ENCODE data around the gene PMVK. TPM values are rescaled to one million over a fixed set of nuclear protein-coding genes. Genes with fewer than 3 reads are reported as not detected.

Gene PMVK
- total RNA-seq, 1 experiment from 2014 or later, result 24.0 TPM

GRCh38 chr1:154895798-154896197 lies 40.7 kb downstream of the PMVK start:
- Histone ChIP-seq H2AFZ (ENCODE audit: low read depth, low read length, poor library complexity, severe bottlenecking) (no peak overlapping the region), H3K9ac (ENCODE audit: low read length) (no peak overlapping the region), H3K79me2 (ENCODE audit: insufficient read depth, low read length) (no peaks in the 10 kb centered on the region), H3K27me3 (ENCODE audit: insufficient read depth, low read length) (no peaks in the 10 kb centered on the region), H3K4me2 (ENCODE audit: low read length) (no peak overlapping the region), H3K36me3 (ENCODE audit: control insufficient read depth in 1 of 2, insufficient read depth in 2 of 2, low read length in 2 of 2) (no peaks in the 10 kb centered on the region), H3K9me2 (ENCODE audit: insufficient read depth) (no peaks in the 10 kb centered on the region), H3K27ac (ENCODE audit: low read depth, low read length) (no peak overlapping the region), H3K4me3 (replicated peaks in 1 of 2; ENCODE audit: low read depth in 1 of 2, low read length in 2 of 2) (no peak overlapping the region), H3K4me1 (ENCODE audit: control insufficient read depth in 1 of 2, insufficient read depth in 2 of 2, low read length in 2 of 2) (no peaks in the 10 kb centered on the region), H4K20me1 (ENCODE audit: insufficient read depth) (no peaks in the 10 kb centered on the region), H3K9me3 (ENCODE audit: control insufficient read depth in 1 of 2, insufficient read depth in 1 of 2, low read depth in 1 of 2, low read length in 2 of 2) (no peaks in the 10 kb centered on the region)
- no peak for ATAC-seq
- POLR2A ChIA-PET, result no interaction called here
- BruUV-seq (replicated peaks), result no TSS peak
- CTCF ChIA-PET, result no interaction called here
- intact Hi-C loops (cut with micrococcal nuclease), result no loop called here
- no peak for DNase-seq (ENCODE audit: low read depth, low spot score)
- RAD21 ChIA-PET (ENCODE audit: low non-redundant PET in 1 of 2, low total read pairs in 2 of 2, uncharacterized antibody in 2 of 2, unreplicated experiment in 2 of 2), result no interaction called here
- TF ChIP-seq JUND (IDR thresholded peaks at IDR 0.05) (no peak), SRF (IDR thresholded peaks at IDR 0.05; ENCODE audit: low read depth) (no peak), EGR1 (IDR thresholded peaks at IDR 0.05; ENCODE audit: low read depth) (no peak), ZFX (IDR thresholded peaks at IDR 0.05) (no peak), ELF1 (IDR thresholded peaks at IDR 0.05; ENCODE audit: borderline replicate concordance, low read depth) (no peak), SP1 (IDR thresholded peaks at IDR 0.05; ENCODE audit: low read depth) (no peak)
- TF ChIP-seq, protein P1, sequence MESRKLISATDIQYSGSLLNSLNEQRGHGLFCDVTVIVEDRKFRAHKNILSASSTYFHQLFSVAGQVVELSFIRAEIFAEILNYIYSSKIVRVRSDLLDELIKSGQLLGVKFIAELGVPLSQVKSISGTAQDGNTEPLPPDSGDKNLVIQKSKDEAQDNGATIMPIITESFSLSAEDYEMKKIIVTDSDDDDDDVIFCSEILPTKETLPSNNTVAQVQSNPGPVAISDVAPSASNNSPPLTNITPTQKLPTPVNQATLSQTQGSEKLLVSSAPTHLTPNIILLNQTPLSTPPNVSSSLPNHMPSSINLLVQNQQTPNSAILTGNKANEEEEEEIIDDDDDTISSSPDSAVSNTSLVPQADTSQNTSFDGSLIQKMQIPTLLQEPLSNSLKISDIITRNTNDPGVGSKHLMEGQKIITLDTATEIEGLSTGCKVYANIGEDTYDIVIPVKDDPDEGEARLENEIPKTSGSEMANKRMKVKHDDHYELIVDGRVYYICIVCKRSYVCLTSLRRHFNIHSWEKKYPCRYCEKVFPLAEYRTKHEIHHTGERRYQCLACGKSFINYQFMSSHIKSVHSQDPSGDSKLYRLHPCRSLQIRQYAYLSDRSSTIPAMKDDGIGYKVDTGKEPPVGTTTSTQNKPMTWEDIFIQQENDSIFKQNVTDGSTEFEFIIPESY (IDR thresholded peaks at IDR 0.05; ENCODE audit: extremely low read depth, insufficient replicate concordance, low read length), result no peak

GRCh38 chr1:154891452-154891851 lies 45.1 kb downstream of the PMVK start:
- Histone ChIP-seq H3K9ac (ENCODE audit: low read length) (no peak overlapping the region), H2AFZ (ENCODE audit: low read depth, low read length, poor library complexity, severe bottlenecking) (no peak overlapping the region), H3K27me3 (ENCODE audit: insufficient read depth, low read length) (no peaks in the 10 kb centered on the region), H3K4me1 (ENCODE audit: control insufficient read depth in 1 of 2, insufficient read depth in 2 of 2, low read length in 2 of 2) (no peaks in the 10 kb centered on the region), H3K9me2 (ENCODE audit: insufficient read depth) (no peaks in the 10 kb centered on the region), H3K9me3 (ENCODE audit: control insufficient read depth in 1 of 2, insufficient read depth in 1 of 2, low read depth in 1 of 2, low read length in 2 of 2) (no peaks in the 10 kb centered on the region), H3K4me3 (replicated peaks in 1 of 2; ENCODE audit: low read depth in 1 of 2, low read length in 2 of 2) (no peak overlapping the region), H3K4me2 (ENCODE audit: low read length) (no peak overlapping the region), H3K27ac (ENCODE audit: low read depth, low read length) (no peak overlapping the region), H3K36me3 (ENCODE audit: control insufficient read depth in 1 of 2, insufficient read depth in 2 of 2, low read length in 2 of 2) (no peaks in the 10 kb centered on the region), H4K20me1 (ENCODE audit: insufficient read depth) (no peaks in the 10 kb centered on the region), H3K79me2 (ENCODE audit: insufficient read depth, low read length) (no peaks in the 10 kb centered on the region)
- CTCF ChIA-PET, result interaction anchor here (0.8 to 1.9 kb wide), 4 partner anchors 10 to 193 kb away, joined by 3 to 6 read pairs (median 4); no protein-coding TSS in a partner anchor
- intact Hi-C loops (cut with micrococcal nuclease), result no loop called here
- no TSS peak for BruUV-seq (replicated peaks)
- RAD21 ChIA-PET (ENCODE audit: low non-redundant PET in 1 of 2, low total read pairs in 2 of 2, uncharacterized antibody in 2 of 2, unreplicated experiment in 2 of 2), result no interaction called here
- no peak for DNase-seq (ENCODE audit: low read depth, low spot score)
- POLR2A ChIA-PET, result no interaction called here
- no peak for ATAC-seq
- TF ChIP-seq CBX3 (IDR thresholded peaks at IDR 0.05; ENCODE audit: low read depth), result no peak
- TF ChIP-seq SIN3A (IDR thresholded peaks at IDR 0.05; ENCODE audit: low read depth), result no peak
- TF ChIP-seq ATF3 (IDR thresholded peaks at IDR 0.05), result no peak
- no peak for TF ChIP-seq EZH2 (IDR thresholded peaks at IDR 0.05)
- TF ChIP-seq FOSL1 (IDR thresholded peaks at IDR 0.05; ENCODE audit: low read depth), result no peak
- TF ChIP-seq ELF1 (IDR thresholded peaks at IDR 0.05; ENCODE audit: borderline replicate concordance, low read depth), result no peak
- no peak for TF ChIP-seq POLR2AphosphoS5 (IDR thresholded peaks at IDR 0.05; ENCODE audit: low read depth, low read length)
- no peak for TF ChIP-seq ZFX (IDR thresholded peaks at IDR 0.05)
- TF ChIP-seq ZNF274 (IDR thresholded peaks at IDR 0.05; ENCODE audit: low read depth, low read length), result no peak
- TF ChIP-seq, protein P2, sequence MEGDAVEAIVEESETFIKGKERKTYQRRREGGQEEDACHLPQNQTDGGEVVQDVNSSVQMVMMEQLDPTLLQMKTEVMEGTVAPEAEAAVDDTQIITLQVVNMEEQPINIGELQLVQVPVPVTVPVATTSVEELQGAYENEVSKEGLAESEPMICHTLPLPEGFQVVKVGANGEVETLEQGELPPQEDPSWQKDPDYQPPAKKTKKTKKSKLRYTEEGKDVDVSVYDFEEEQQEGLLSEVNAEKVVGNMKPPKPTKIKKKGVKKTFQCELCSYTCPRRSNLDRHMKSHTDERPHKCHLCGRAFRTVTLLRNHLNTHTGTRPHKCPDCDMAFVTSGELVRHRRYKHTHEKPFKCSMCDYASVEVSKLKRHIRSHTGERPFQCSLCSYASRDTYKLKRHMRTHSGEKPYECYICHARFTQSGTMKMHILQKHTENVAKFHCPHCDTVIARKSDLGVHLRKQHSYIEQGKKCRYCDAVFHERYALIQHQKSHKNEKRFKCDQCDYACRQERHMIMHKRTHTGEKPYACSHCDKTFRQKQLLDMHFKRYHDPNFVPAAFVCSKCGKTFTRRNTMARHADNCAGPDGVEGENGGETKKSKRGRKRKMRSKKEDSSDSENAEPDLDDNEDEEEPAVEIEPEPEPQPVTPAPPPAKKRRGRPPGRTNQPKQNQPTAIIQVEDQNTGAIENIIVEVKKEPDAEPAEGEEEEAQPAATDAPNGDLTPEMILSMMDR (IDR thresholded peaks at IDR 0.05 in 2 of 3, conservative IDR thresholded peaks at IDR 0.05 in 1 of 3; ENCODE audit: borderline replicate concordance in 1 of 3, insufficient read depth in 1 of 3, low read depth in 2 of 3, low read length in 2 of 3), result no peak
- no peak for TF ChIP-seq CEBPB (IDR thresholded peaks at IDR 0.05; ENCODE audit: low read depth)
- TF ChIP-seq POLR2A (IDR thresholded peaks at IDR 0.05; ENCODE audit: borderline replicate concordance, extremely low read depth, insufficient read depth, insufficient read length), result no peak
- TF ChIP-seq YY1 (IDR thresholded peaks at IDR 0.05; ENCODE audit: extremely low read depth, insufficient replicate concordance, low read depth, low read length), result no peak
- no peak for TF ChIP-seq SP1 (IDR thresholded peaks at IDR 0.05; ENCODE audit: low read depth)
- no peak for TF ChIP-seq SRF (IDR thresholded peaks at IDR 0.05; ENCODE audit: low read depth)

Measured in HCT116 (cell line).